Measurements from ENCODE around the gene ARHGAP26.

DNA sequence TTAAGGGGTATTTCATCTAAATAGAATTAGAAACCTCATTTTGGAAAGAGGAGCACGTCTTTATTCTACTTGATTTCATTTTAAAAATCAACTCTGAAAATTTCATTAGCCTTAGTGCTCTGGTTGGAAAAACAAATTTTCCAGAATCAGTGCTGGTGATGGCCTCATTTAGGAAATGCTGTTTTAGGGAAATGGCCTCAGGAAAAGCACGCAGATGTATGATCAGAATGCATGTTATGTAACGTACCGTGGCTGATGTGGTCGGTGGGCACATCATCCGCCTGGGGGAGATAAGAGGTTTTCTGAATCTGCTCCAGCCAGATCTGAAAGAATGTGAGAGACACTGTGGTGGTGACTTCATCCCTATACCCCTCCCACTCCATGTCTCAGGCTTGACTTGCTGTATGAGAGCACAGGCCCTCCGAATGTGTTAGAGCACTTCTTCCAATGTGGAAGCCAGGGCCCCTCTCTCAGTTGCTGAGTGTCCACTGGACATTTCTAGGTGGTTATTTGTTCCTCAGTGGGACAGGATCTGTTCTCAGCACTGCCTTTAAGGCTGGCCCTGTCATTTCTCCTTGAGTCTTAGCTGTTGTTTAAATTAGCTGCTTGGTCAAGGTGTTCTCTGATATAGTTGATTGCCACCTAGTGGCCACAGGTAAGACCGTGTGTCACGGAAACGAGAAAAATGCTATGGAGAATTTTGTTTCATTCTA is 96.5 kb downstream of the ARHGAP26 start:
- TF ChIP-seq, protein P1, sequence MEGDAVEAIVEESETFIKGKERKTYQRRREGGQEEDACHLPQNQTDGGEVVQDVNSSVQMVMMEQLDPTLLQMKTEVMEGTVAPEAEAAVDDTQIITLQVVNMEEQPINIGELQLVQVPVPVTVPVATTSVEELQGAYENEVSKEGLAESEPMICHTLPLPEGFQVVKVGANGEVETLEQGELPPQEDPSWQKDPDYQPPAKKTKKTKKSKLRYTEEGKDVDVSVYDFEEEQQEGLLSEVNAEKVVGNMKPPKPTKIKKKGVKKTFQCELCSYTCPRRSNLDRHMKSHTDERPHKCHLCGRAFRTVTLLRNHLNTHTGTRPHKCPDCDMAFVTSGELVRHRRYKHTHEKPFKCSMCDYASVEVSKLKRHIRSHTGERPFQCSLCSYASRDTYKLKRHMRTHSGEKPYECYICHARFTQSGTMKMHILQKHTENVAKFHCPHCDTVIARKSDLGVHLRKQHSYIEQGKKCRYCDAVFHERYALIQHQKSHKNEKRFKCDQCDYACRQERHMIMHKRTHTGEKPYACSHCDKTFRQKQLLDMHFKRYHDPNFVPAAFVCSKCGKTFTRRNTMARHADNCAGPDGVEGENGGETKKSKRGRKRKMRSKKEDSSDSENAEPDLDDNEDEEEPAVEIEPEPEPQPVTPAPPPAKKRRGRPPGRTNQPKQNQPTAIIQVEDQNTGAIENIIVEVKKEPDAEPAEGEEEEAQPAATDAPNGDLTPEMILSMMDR (IDR thresholded peaks at IDR 0.05; ENCODE audit: low read depth, low read length, missing input control), result peak; percentile 79
- TF ChIP-seq, protein P2, sequence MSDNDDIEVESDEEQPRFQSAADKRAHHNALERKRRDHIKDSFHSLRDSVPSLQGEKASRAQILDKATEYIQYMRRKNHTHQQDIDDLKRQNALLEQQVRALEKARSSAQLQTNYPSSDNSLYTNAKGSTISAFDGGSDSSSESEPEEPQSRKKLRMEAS (IDR thresholded peaks at IDR 0.05), result no peak
- TF ChIP-seq EGR1 (IDR thresholded peaks at IDR 0.05; ENCODE audit: low read depth in 2 of 2) (no peak), TAF1 (conservative IDR thresholded peaks at IDR 0.05) (no peak), GABPA (IDR thresholded peaks at IDR 0.05 in 1 of 2, conservative IDR thresholded peaks at IDR 0.05 in 1 of 2) (no peak), SP1 (IDR thresholded peaks at IDR 0.05) (peak; percentile 26)
- TF ChIP-seq, protein P3, sequence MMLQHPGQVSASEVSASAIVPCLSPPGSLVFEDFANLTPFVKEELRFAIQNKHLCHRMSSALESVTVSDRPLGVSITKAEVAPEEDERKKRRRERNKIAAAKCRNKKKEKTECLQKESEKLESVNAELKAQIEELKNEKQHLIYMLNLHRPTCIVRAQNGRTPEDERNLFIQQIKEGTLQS (IDR thresholded peaks at IDR 0.05), result no peak
- TF ChIP-seq, protein P4, sequence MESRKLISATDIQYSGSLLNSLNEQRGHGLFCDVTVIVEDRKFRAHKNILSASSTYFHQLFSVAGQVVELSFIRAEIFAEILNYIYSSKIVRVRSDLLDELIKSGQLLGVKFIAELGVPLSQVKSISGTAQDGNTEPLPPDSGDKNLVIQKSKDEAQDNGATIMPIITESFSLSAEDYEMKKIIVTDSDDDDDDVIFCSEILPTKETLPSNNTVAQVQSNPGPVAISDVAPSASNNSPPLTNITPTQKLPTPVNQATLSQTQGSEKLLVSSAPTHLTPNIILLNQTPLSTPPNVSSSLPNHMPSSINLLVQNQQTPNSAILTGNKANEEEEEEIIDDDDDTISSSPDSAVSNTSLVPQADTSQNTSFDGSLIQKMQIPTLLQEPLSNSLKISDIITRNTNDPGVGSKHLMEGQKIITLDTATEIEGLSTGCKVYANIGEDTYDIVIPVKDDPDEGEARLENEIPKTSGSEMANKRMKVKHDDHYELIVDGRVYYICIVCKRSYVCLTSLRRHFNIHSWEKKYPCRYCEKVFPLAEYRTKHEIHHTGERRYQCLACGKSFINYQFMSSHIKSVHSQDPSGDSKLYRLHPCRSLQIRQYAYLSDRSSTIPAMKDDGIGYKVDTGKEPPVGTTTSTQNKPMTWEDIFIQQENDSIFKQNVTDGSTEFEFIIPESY (IDR thresholded peaks at IDR 0.05), result no peak

Data from liver (tissue), 3 donors.